ENCODE results near the gene RNF167.

RNF167 gene

DNA sequence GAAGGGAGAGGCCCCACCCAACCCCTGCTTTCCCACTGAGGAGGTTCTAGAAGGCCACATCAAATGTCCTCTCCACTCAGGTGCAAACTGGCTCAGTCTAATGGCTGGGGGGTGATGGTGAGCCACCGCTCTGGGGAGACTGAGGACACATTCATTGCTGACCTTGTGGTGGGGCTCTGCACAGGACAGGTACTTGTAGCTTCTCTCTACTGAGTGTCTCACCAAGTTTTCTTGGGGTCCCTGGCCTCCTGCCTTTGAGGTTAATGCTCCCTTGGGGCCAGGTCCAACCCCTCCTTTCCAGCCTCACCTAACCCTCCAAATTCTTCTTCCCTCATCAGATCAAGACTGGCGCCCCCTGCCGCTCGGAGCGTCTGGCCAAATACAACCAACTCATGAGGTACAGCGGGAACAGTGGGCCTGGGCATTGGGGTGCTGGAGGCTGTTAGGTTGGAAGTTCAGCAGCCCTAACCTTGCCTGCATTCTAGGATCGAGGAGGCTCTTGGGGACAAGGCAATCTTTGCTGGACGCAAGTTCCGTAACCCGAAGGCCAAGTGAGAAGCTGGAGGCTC, 16.5 kb downstream of the RNF167 start:
- no peaks in the 10 kb centered on the region for H3K9me3 ChIP-seq
- H3K4me3 ChIP-seq (ENCODE audit: low read depth in 1 of 2, low read length in 1 of 2), result no peak overlapping the region
- H3K27ac ChIP-seq, result no peak overlapping the region
- peaks cover 12% of the 10 kb centered on the region for H3K36me3 ChIP-seq
- TF ChIP-seq, protein P1, sequence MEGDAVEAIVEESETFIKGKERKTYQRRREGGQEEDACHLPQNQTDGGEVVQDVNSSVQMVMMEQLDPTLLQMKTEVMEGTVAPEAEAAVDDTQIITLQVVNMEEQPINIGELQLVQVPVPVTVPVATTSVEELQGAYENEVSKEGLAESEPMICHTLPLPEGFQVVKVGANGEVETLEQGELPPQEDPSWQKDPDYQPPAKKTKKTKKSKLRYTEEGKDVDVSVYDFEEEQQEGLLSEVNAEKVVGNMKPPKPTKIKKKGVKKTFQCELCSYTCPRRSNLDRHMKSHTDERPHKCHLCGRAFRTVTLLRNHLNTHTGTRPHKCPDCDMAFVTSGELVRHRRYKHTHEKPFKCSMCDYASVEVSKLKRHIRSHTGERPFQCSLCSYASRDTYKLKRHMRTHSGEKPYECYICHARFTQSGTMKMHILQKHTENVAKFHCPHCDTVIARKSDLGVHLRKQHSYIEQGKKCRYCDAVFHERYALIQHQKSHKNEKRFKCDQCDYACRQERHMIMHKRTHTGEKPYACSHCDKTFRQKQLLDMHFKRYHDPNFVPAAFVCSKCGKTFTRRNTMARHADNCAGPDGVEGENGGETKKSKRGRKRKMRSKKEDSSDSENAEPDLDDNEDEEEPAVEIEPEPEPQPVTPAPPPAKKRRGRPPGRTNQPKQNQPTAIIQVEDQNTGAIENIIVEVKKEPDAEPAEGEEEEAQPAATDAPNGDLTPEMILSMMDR (IDR thresholded peaks at IDR 0.05), result no peak
- peaks cover 2 to 8% of the 10 kb centered on the region in 2 experiments for H3K4me1 ChIP-seq (ENCODE audit: control insufficient read depth in 1 of 2, insufficient read depth in 1 of 2, low read depth in 1 of 2, low read length in 1 of 2)
- H3K27me3 ChIP-seq, result no peaks in the 10 kb centered on the region

DNA sequence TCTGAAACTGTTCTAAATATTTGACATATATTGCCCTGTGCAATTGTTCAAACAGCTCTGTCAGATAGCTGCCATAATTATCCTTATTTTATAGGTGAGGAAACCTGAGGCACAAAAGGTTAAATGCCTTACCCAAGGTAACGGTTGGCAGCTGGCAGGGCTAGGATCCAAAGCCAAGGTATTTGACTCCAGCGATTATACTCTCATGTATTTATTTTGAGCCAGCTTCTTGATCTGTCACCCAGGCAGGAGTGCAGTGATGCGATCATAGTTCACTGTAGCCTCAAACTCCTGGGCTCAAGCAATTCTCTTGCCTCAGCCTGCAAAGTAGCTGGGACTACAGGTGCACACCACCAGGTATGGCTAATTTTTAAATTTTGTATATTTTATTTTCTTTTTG, 18.0 kb downstream of the RNF167 start:
- TF ChIP-seq, protein P1 (IDR thresholded peaks at IDR 0.05), result no peak
- H3K4me3 ChIP-seq (ENCODE audit: low read depth in 1 of 2, low read length in 1 of 2), result no peak overlapping the region
- peaks cover 12% of the 10 kb centered on the region for H3K36me3 ChIP-seq
- H3K27ac ChIP-seq, result no peak overlapping the region
- H3K4me1 ChIP-seq (ENCODE audit: control insufficient read depth in 1 of 2, insufficient read depth in 1 of 2, low read depth in 1 of 2, low read length in 1 of 2), result peaks cover 0 to 6% of the 10 kb centered on the region in 2 experiments
- no peaks in the 10 kb centered on the region for H3K27me3 ChIP-seq
- H3K9me3 ChIP-seq, result no peaks in the 10 kb centered on the region

DNA sequence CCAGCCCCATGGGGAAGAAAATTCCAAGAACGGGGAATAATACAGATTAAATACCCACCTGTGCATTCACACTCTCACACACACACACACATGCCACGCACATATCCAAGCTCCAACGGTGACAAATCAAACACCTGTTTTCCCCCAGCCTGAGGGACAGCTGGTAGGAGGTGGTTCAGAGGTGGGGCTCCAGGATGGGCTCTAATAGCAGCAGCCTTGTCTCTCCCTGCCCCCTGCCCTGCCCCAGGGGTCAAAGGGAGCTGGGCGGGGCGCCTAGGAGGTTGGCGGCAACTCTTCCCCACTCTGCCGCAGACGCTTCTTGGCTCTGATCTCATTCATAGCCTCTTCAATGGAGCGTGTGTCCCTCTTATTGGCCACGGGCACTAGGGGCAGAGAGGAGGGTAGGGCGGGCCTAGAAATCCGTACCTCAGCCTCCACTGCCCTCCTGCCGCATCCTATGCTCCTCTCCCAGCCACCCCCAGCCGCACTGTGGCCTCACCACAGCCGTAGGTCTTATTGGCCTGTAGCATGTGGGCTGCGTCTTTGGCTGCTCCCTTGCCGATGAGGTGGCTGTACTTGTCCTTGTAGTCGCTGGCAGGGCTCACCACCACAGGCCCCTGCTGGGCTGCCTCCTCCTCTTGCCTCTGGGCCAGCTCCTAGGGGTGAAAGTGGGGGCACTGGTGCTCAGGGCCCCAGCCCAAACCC, 19.3 kb downstream of the RNF167 start:
- no peak overlapping the region for H3K27ac ChIP-seq
- peaks cover 12% of the 10 kb centered on the region for H3K36me3 ChIP-seq
- TF ChIP-seq, protein P1 (IDR thresholded peaks at IDR 0.05), result no peak

DNA sequence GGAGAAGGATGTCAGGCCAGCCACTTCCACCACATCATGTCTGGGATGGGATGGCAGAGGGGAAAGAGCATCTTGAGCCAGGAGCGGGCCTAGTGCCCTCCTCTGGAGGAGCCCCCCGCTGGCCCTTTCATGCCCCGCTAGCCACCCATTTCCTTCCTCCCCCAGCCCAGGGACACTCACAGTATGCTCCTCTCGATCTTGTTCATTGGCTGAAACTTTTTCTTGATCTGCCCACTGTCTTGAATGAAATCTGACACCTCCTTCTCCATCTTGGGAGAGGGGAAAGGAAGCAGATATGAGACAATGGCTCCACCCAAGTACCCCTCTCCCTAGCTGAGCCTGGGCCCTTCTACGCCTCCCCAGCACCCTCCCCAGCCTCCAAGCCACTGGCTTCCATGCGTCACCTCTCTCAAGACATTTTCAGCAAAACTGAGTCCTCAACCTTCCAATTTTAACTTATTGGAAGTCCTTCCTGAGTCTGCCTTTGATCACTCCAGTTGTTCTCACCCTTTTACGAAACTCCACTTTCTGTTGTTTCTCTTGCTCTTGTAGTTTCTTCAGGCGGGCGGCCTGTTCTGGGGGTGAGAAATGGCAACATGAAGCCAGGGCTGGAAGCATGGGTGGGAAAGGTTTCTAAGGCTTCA, 20.3 kb downstream of the RNF167 start:
- peaks cover 12% of the 10 kb centered on the region for H3K36me3 ChIP-seq
- TF ChIP-seq, protein P1 (IDR thresholded peaks at IDR 0.05), result no peak
- no peaks in the 10 kb centered on the region for H3K9me3 ChIP-seq
- H3K27me3 ChIP-seq, result no peaks in the 10 kb centered on the region
- H3K4me1 ChIP-seq (ENCODE audit: control insufficient read depth in 1 of 2, insufficient read depth in 1 of 2, low read depth in 1 of 2, low read length in 1 of 2), result peaks cover under 1 to 7% of the 10 kb centered on the region in 2 experiments
- no peak overlapping the region for H3K4me3 ChIP-seq (ENCODE audit: low read depth in 1 of 2, low read length in 1 of 2)
- H3K27ac ChIP-seq, result no peak overlapping the region

More for the DNA sequence above, 19.3 kb downstream of the RNF167 start:
- peaks cover 0 to 6% of the 10 kb centered on the region in 2 experiments for H3K4me1 ChIP-seq (ENCODE audit: control insufficient read depth in 1 of 2, insufficient read depth in 1 of 2, low read depth in 1 of 2, low read length in 1 of 2)
- no peaks in the 10 kb centered on the region for H3K9me3 ChIP-seq
- H3K27me3 ChIP-seq, result no peaks in the 10 kb centered on the region
- no peak overlapping the region for H3K4me3 ChIP-seq (ENCODE audit: low read depth in 1 of 2, low read length in 1 of 2)

DNA sequence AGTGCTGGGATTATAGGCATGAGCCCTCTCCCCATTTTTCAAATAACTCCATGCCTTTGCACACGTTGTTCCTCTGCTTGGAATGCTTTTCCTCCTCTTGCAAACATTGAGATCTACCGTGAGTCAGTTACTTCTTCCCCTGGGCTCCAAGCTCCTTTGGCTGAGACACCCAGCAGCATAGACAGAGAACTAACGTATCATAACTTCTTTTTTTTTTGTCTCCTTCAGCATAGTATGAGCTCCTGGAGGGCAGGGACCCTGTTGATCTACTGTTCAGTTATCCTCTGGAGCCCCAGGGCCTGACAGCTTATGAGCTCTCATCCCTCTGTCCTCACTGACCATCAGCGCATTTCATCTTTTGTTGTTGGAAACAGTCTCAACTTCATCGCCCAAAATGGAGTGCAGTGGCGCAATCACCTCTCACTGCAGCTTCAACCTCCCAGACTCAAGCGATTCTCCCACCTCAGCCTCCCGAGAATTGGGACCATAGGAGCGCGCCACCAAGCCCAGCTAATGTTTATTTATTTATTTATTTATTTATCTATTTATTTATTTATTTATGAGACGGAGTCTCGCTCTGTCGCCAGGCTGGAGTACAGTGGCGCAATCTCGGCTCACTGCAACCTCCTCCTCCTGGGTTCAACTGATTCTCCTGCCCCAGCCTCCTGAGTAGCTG, 25.4 kb downstream of the RNF167 start:
- Histone ChIP-seq H3K36me3 (peaks cover 22% of the 10 kb centered on the region), H3K27me3 (no peaks in the 10 kb centered on the region), H3K4me1 (ENCODE audit: control insufficient read depth in 1 of 2, insufficient read depth in 1 of 2, low read depth in 1 of 2, low read length in 1 of 2) (peaks cover 32 to 35% of the 10 kb centered on the region in 2 experiments), H3K9me3 (no peaks in the 10 kb centered on the region), H3K4me3 (ENCODE audit: low read depth in 1 of 2, low read length in 1 of 2) (no peak overlapping the region), H3K27ac (peak overlapping the region; percentile 98)
- TF ChIP-seq, protein P1 (IDR thresholded peaks at IDR 0.05), result no peak

Measured in neutrophil (primary cell).